CD8-positive, alpha-beta memory T cell (primary cell): ENCODE results near the gene IFNAR1. TPM values are rescaled to one million over a fixed set of nuclear protein-coding genes. Genes with fewer than 3 reads are reported as not detected.

Source experiments
- CTCF ChIA-PET: fragments of 350-600 bp; sonication (Branson Sonifier 250); formaldehyde crosslinking; loops from one replicate; lab custom pipeline; 2021; ENCODE audit warnings: antibody characterized with exemption; lab: Charles Lee
- POLR2A ChIA-PET: fragments of 350-600 bp; sonication (Branson Sonifier 250); formaldehyde crosslinking; loops from one replicate; lab custom pipeline; 2021; ENCODE audit warnings: antibody characterized with exemption; lab: Charles Lee
- DNase-seq, 5 donors: peaks; one replicate each; pipeline versions ENCODE4 v3.0.0 to v3.0.0-alpha.2; 2020 to 2022; ENCODE audit warnings: mixed read lengths in 1 of 5
- H3K27ac ChIP-seq: one replicate; pipeline ENCODE4 v1.7.0; 2013; ENCODE audit warnings: low read depth, mild to moderate bottlenecking, low read length, moderate library complexity
- H3K27me3 ChIP-seq: 2 replicates; pipeline ENCODE4 v1.7.0; 2013; ENCODE audit warnings: low read length, mild to moderate bottlenecking; ENCODE audit not compliant: insufficient read depth, poor library complexity, severe bottlenecking
- H3K36me3 ChIP-seq: 2 replicates; pipeline ENCODE4 v1.7.0; 2013; ENCODE audit warnings: mild to moderate bottlenecking, low read length, moderate library complexity; ENCODE audit not compliant: insufficient read depth
- H3K4me1 ChIP-seq: 2 replicates; pipeline ENCODE4 v1.7.0; 2013; ENCODE audit warnings: mild to moderate bottlenecking, low read length, moderate library complexity; ENCODE audit not compliant: insufficient read depth
- H3K4me3 ChIP-seq: 2 replicates; pipeline ENCODE4 v1.7.0; 2013; ENCODE audit warnings: mild to moderate bottlenecking, low read length
- H3K9me3 ChIP-seq: 2 replicates; pipeline ENCODE4 v1.7.0; 2013; ENCODE audit warnings: mild to moderate bottlenecking, low read length
- H3K27ac Mint-ChIP-seq, 8 donors: one replicate each; pipeline ENCODE4 v1.8.0; 2020 to 2021; ENCODE audit warnings: mixed read lengths in 8 of 8, mild to moderate bottlenecking in 6 of 8, inconsistent platforms in 3 of 8, moderate library complexity in 3 of 8
- H3K27me3 Mint-ChIP-seq, 2 donors: one replicate each; pipeline ENCODE4 v1.8.0; 2020 to 2021; ENCODE audit warnings: mixed read lengths in 2 of 2, mild to moderate bottlenecking in 1 of 2, moderate library complexity in 1 of 2
- H3K36me3 Mint-ChIP-seq, 3 donors: one replicate each; pipeline ENCODE4 v1.8.0; 2020 to 2021; ENCODE audit warnings: mixed read lengths in 3 of 3, inconsistent platforms in 1 of 3, mild to moderate bottlenecking in 1 of 3
- H3K4me1 Mint-ChIP-seq, 3 donors: one replicate each; pipeline ENCODE4 v1.8.0; 2020 to 2021; ENCODE audit warnings: mixed read lengths in 3 of 3, inconsistent platforms in 1 of 3, mild to moderate bottlenecking in 1 of 3
- H3K4me3 Mint-ChIP-seq, 7 donors: one replicate each; pipeline ENCODE4 v1.8.0; 2020 to 2021; ENCODE audit warnings: mixed read lengths in 7 of 7, mild to moderate bottlenecking in 6 of 7, moderate library complexity in 4 of 7, inconsistent platforms in 2 of 7
- H3K9me3 Mint-ChIP-seq, 5 donors: one replicate each; pipeline ENCODE4 v1.8.0; 2020 to 2022; ENCODE audit warnings: mixed read lengths in 5 of 5, mild to moderate bottlenecking in 3 of 5, moderate library complexity in 2 of 5, inconsistent platforms in 1 of 5
- polyA plus RNA-seq: library from polyadenylated mRNA; unstranded; fragments of 300-500 nt; fragmentation: Illumina TruSeq; gene quantifications from one replicate; pipeline ENCODE4 v1.2.3, GENCODE V29; 2021
- total RNA-seq, 2 experiments: library from RNA; stranded (reverse); gene quantifications; one replicate each; pipeline ENCODE4 v1.2.3, GENCODE V29; 2021

IFNAR1 gene
- total and polyA plus RNA-seq, 3 experiments from 2014 or later: 31.6 to 54.6 (median 34.1) TPM

DNA sequence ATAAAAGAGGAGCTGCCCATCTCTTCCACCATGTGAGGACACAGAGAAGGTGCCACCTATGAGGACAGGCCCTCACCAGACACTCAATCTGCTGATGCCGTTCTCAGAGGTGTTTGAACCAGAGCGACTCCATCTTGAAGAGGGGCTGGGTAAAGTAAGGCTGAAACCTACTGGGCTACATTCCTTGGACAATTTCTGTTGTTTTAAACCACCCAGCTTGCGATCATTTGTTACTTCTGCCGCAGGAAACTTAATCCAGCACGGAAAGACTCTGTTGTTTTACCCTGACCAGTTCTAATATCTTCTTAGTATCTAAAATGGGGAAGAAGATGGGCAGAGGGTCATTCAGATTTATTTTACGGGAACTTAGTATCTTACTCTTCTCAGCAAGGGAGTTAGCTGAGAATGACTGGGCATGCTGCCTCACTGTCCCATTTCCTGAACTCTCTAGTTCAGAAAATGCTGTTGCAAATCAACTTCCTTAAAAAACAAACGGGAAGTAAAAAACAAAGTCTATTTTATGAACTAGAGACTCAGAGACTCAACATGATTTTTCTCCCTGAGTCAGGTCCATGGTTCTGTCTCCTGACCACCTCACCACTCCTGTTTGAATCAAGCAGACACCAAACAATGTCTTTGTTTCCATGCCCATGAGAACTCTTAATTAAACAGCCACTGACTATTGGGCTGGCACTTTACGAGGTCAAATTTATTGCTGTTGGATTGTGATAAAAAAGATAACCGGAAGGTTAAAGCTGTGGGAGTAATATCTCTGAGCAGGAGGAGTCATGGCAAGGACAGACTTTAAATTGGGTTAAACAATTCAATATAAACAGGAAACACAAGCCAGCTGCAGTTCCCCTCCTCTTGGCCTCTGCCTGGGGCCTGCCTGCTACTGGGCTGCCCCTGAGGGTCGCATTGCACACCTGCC, 23.8 kb upstream of the IFNAR1 start:
- CTCF ChIA-PET: interaction anchor here (1.3 kb wide), 1 partner anchor 360 kb away, joined by 3 read pairs; no protein-coding TSS in a partner anchor
- H3K27ac ChIP-seq: peak overlapping the region; percentile 43
- no peak overlapping the region for H3K4me3 ChIP-seq
- Mint-ChIP-seq H3K27me3 (no peaks in the 10 kb centered on the region), H3K9me3 (no peaks in the 10 kb centered on the region), H3K4me3 (peak overlapping the region in 2 of 7 donors; percentile 3 to 44), H3K4me1 (peaks cover 29 to 35% (median 32%) of the 10 kb centered on the region in 3 donors), H3K27ac (peak overlapping the region in 7 of 8 donors; percentile 12 to 88 (median 73)), H3K36me3 (peaks cover 0 to 18% (median 4%) of the 10 kb centered on the region in 3 donors)
- H3K9me3 ChIP-seq: no peaks in the 10 kb centered on the region
- no peak for DNase-seq
- H3K27me3 ChIP-seq: no peaks in the 10 kb centered on the region
- H3K4me1 ChIP-seq: peaks cover 33% of the 10 kb centered on the region
- POLR2A ChIA-PET: no interaction called here
- no peaks in the 10 kb centered on the region for H3K36me3 ChIP-seq

DNA sequence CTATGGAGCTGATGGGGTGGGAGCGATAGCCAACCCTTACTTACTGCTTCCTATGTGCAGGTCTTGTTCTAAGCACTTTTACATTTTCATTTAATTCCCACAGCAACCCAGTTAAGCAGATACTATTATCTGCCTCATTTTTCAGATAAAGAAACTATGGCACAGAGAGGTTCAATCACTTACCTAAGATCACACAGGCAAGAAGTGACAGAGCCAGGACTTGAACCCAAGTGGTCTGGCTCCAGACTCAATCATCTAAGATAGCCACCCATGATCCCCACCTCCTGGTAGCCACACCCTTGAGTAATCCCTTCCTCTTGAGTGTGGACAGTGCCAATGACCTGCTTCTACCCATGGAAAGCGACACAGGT, 23.2 kb upstream of the IFNAR1 start:
- H3K4me3 ChIP-seq: no peak overlapping the region
- peak overlapping the region; percentile 43 for H3K27ac ChIP-seq
- H3K4me1 ChIP-seq: peaks cover 33% of the 10 kb centered on the region
- no peak for DNase-seq
- Mint-ChIP-seq H3K4me1 (peaks cover 29 to 35% (median 32%) of the 10 kb centered on the region in 3 donors), H3K27ac (peak overlapping the region in 4 of 8 donors; percentile 12 to 75 (median 68)), H3K9me3 (no peaks in the 10 kb centered on the region), H3K36me3 (peaks cover 0 to 12% (median 3%) of the 10 kb centered on the region in 3 donors), H3K4me3 (peak overlapping the region in 1 of 7 donors; percentile 44), H3K27me3 (no peaks in the 10 kb centered on the region)
- no peaks in the 10 kb centered on the region for H3K9me3 ChIP-seq
- H3K27me3 ChIP-seq: no peaks in the 10 kb centered on the region
- ChIA-PET POLR2A (no interaction called here), CTCF (interaction anchor here (1.0 kb wide), 1 partner anchor 102 kb away, joined by 3 read pairs; no protein-coding TSS in a partner anchor)
- H3K36me3 ChIP-seq: no peaks in the 10 kb centered on the region

DNA sequence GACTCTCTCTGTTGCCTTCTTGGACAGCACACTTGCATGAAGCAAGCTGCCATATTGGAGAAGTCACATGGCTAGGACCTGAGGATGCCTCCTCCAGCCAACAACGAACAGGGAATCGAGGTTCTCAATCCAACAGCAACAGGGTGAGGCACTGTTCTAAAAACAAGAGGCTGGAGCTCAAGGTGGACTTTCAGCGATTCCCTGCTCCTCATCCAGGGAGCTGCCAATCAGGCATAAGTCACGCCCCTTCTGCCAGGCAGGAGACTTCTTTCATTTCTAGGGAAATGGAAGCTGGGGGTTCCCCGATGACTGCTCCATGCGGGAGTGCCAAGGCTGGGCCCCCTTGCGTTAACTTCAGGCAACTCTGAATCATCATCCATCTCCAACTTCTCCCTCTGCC, 22.7 kb upstream of the IFNAR1 start:
- Histone ChIP-seq H3K27ac (no peak overlapping the region), H3K27me3 (no peaks in the 10 kb centered on the region), H3K9me3 (no peaks in the 10 kb centered on the region), H3K4me1 (peaks cover 33% of the 10 kb centered on the region), H3K4me3 (no peak overlapping the region), H3K36me3 (no peaks in the 10 kb centered on the region)
- CTCF ChIA-PET: interaction anchor here (1.0 kb wide), 1 partner anchor 102 kb away, joined by 3 read pairs; no protein-coding TSS in a partner anchor
- H3K36me3 Mint-ChIP-seq: peaks cover 0 to 7% (median 2%) of the 10 kb centered on the region in 3 donors
- no peaks in the 10 kb centered on the region for H3K27me3 Mint-ChIP-seq
- no peak overlapping the region for H3K4me3 Mint-ChIP-seq
- peak overlapping the region in 1 of 8 donors; percentile 12 for H3K27ac Mint-ChIP-seq
- no peaks in the 10 kb centered on the region for H3K9me3 Mint-ChIP-seq
- POLR2A ChIA-PET: no interaction called here
- H3K4me1 Mint-ChIP-seq: peaks cover 29 to 35% (median 32%) of the 10 kb centered on the region in 3 donors
- DNase-seq: no peak

DNA sequence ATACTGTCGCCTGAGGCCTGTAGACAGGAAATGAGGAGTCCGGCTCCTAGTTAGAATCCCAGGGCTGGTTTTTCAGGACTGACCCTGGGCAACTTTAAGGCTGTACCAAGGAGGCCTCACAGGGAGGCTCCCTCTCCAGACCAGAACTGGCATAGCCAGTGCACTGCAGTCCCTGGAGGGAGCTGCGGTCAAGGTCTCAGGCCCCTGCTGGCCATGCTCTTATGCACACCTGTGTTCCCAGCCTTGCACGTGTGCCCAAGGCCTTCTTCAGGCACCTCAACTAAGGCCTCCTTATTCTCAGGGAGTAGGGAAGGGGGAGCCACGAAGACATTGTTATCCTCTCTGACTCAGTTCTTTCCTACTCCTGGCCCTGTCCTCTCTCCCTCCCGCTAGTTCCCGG, 22.0 kb upstream of the IFNAR1 start:
- H3K27me3 ChIP-seq: no peaks in the 10 kb centered on the region
- H3K27ac Mint-ChIP-seq: no peak overlapping the region
- no peak overlapping the region for H3K4me3 ChIP-seq
- DNase-seq: no peak
- ChIA-PET POLR2A (no interaction called here), CTCF (no interaction called here)
- H3K4me1 Mint-ChIP-seq: peaks cover 27 to 35% (median 29%) of the 10 kb centered on the region in 3 donors
- no peak overlapping the region for H3K27ac ChIP-seq
- H3K4me3 Mint-ChIP-seq: no peak overlapping the region
- H3K36me3 Mint-ChIP-seq: peaks cover 0 to 5% (median 0%) of the 10 kb centered on the region in 3 donors
- no peaks in the 10 kb centered on the region for H3K9me3 Mint-ChIP-seq
- no peaks in the 10 kb centered on the region for H3K36me3 ChIP-seq
- no peaks in the 10 kb centered on the region for H3K9me3 ChIP-seq
- no peaks in the 10 kb centered on the region for H3K27me3 Mint-ChIP-seq
- H3K4me1 ChIP-seq: peaks cover 33% of the 10 kb centered on the region

DNA sequence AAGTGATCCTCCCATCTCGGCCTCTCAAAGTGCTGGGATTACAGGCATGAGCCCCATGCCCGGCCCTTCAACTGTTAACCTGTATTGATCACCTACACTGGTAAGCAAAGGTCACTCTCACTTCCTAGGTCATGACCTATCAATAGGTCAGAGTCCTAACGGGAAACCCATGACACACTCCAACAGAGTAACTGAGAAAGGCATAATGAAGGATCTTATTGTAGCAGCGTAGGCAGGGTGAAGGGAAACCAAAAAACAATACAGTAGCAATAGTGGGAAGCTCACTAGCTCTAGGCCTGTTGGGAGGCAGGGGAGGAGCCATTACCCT, 19.5 kb upstream of the IFNAR1 start:
- Histone ChIP-seq H3K36me3 (no peaks in the 10 kb centered on the region), H3K27me3 (no peaks in the 10 kb centered on the region), H3K4me1 (peaks cover 24% of the 10 kb centered on the region), H3K9me3 (no peaks in the 10 kb centered on the region), H3K27ac (peak overlapping the region; percentile 13), H3K4me3 (no peak overlapping the region)
- POLR2A ChIA-PET: no interaction called here
- Mint-ChIP-seq H3K9me3 (no peaks in the 10 kb centered on the region), H3K36me3 (no peaks in the 10 kb centered on the region), H3K4me1 (peaks cover 22 to 26% (median 23%) of the 10 kb centered on the region in 3 donors), H3K27ac (no peak overlapping the region), H3K4me3 (no peak overlapping the region), H3K27me3 (no peaks in the 10 kb centered on the region)
- DNase-seq: no peak
- CTCF ChIA-PET: no interaction called here

DNA sequence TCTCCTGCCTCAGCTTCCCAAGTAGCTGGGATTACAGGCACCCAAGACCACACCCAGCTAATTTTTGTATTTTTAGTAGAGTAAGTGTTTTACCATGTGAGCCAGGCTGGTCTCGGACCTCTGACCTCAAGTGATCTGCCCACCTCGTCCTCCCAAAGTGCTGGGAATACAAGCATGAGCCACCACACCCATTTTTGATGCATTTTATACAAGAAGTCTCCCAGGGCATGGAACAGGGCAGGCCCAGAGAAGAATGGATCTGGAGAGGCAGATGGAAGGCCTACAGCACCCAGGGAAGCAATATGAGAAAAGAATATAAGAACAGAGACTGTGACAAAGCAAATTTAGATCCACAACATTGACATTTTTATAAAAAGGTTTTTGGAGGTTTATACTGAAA, 18.8 kb upstream of the IFNAR1 start:
- Mint-ChIP-seq H3K27me3 (no peaks in the 10 kb centered on the region), H3K9me3 (no peaks in the 10 kb centered on the region), H3K27ac (no peak overlapping the region), H3K36me3 (no peaks in the 10 kb centered on the region), H3K4me1 (peaks cover 16 to 20% (median 18%) of the 10 kb centered on the region in 3 donors), H3K4me3 (no peak overlapping the region)
- no peak overlapping the region for H3K4me3 ChIP-seq
- ChIA-PET CTCF (no interaction called here), POLR2A (no interaction called here)
- H3K4me1 ChIP-seq: peaks cover 18% of the 10 kb centered on the region
- no peak overlapping the region for H3K27ac ChIP-seq
- H3K27me3 ChIP-seq: no peaks in the 10 kb centered on the region
- H3K9me3 ChIP-seq: no peaks in the 10 kb centered on the region
- no peaks in the 10 kb centered on the region for H3K36me3 ChIP-seq
- DNase-seq: no peak

DNA sequence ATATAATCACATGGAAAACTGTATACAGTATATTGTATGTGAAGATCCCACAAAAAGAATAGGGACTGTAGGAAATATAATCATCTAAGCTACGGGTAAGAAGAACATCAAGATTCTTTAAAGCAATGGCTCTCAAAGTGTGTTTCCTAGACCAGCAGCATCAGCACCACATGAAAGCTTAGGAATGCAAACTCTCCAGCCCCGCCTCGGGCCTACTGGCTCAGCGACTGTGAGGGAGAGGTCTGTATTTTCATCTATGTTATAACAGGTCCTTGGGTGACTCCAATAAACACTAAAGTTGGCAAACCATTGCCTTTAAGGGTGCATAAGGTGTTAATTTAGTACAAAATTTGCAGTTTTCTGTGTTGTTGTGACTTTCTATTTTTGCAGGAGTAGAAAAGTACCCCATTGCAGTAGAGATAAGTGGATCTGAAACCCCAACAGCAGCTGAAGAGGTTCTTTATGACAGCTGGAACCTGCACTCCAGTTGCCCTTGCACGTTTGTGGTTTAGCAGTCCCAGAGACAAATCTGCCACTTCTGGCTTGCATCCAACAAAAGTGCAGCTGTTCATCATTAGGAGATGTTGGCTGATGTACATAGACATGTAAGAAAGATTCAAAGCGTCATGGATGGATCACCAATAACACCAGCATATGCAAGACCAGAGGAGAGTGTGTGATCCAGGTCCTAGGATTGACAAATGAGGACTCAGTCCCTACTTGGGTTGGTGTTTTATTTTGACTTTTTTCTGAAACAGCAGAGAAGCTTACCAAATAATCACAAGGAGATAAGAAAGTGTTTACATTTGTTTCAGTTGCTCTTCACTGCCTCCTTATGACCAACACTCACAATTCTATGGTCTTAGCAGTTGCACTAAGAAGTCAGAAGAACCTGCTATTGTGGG, 15.9 kb upstream of the IFNAR1 start:
- Histone ChIP-seq H3K36me3 (no peaks in the 10 kb centered on the region), H3K27ac (no peak overlapping the region), H3K4me3 (no peak overlapping the region), H3K4me1 (peaks cover 9% of the 10 kb centered on the region), H3K9me3 (no peaks in the 10 kb centered on the region), H3K27me3 (no peaks in the 10 kb centered on the region)
- H3K27me3 Mint-ChIP-seq: peaks cover 3 to 4% of the 10 kb centered on the region in 2 donors
- H3K36me3 Mint-ChIP-seq: no peaks in the 10 kb centered on the region
- no peak for DNase-seq
- ChIA-PET POLR2A (interaction anchor here (0.6 kb wide), 1 partner anchor 15 kb away, joined by 3 read pairs; no protein-coding TSS in a partner anchor), CTCF (interaction anchor here (0.6 kb wide), 1 partner anchor 45 kb away, joined by 3 read pairs; no protein-coding TSS in a partner anchor)
- peaks cover 0 to 4% (median 0%) of the 10 kb centered on the region in 5 donors for H3K9me3 Mint-ChIP-seq
- H3K4me3 Mint-ChIP-seq: no peak overlapping the region
- H3K27ac Mint-ChIP-seq: peak overlapping the region in 1 of 8 donors; percentile 18
- H3K4me1 Mint-ChIP-seq: peaks cover 8 to 11% (median 10%) of the 10 kb centered on the region in 3 donors
